B cell (primary cell): ENCODE data around the gene CHFR. TPM values are rescaled to one million over a fixed set of nuclear protein-coding genes. Genes with fewer than 3 reads are reported as not detected.
"Not testable (repeated sequence)": the region's sequence is repeated elsewhere in the genome, so short reads cannot be mapped to it uniquely, and the experiment has no call there.

Experiments used
- ATAC-seq: fragments of 200-7000 bp; cut with Tn5 transposase; one replicate; pipeline ENCODE4 v1.10.0; 2021; ENCODE audit warnings: low read depth, mild to moderate bottlenecking, moderate number of reproducible peaks, moderate library complexity
- CTCF ChIA-PET: fragments of 350-600 bp; sonication (Branson Sonifier 250); formaldehyde crosslinking; loops from one replicate; lab custom pipeline; 2021; ENCODE audit warnings: antibody characterized with exemption, inconsistent platforms; lab: Charles Lee
- POLR2A ChIA-PET: fragments of 350-600 bp; sonication (Branson Sonifier 250); formaldehyde crosslinking; loops from one replicate; lab custom pipeline; 2021; ENCODE audit warnings: antibody characterized with exemption; lab: Charles Lee
- DNase-seq: peaks from one replicate; pipeline ENCODE4 v3.0.0; 2013
- H2AFZ ChIP-seq: 2 replicates; pipeline ENCODE4 v1.6.1; 2012; ENCODE audit warnings: mild to moderate bottlenecking, low read depth, low read length; ENCODE audit not compliant: insufficient read depth, poor library complexity, severe bottlenecking
- H3K27ac ChIP-seq, 2 donors: 1 replicate in 1 of 2; 2 replicates in 1 of 2; pipeline ENCODE4 v1.5.1; 2012 to 2013; ENCODE audit warnings: low read length in 2 of 2, mild to moderate bottlenecking in 2 of 2, moderate library complexity in 1 of 2
- H3K27me3 ChIP-seq, 4 experiments: fragments of 200-600 bp in 1 of 4; sonication (generic) in 1 of 4; replicated peaks in 1 of 4; 1 replicate in 2 of 4; 2 replicates in 2 of 4; pipeline versions ENCODE4 v1.6.1 to v1.7.0; 2013 to 2016; ENCODE audit warnings: low read length in 3 of 4, mild to moderate bottlenecking in 2 of 4, mixed read lengths in 1 of 4, moderate library complexity in 1 of 4; ENCODE audit not compliant: insufficient read depth in 4 of 4, control insufficient read depth in 3 of 4; ENCODE audit errors: control extremely low read depth in 1 of 4
- H3K36me3 ChIP-seq, 2 experiments: replicated peaks in 1 of 2; 1 replicate in 1 of 2; 2 replicates in 1 of 2; pipeline versions ENCODE4 v1.6.1 to v1.7.1; 2013; ENCODE audit warnings: low read length in 1 of 2; ENCODE audit not compliant: insufficient read depth in 2 of 2, control insufficient read depth in 1 of 2; ENCODE audit errors: control extremely low read depth in 1 of 2, extremely low read depth in 1 of 2
- H3K4me1 ChIP-seq, 2 donors: fragments of 200-600 bp in 1 of 2; sonication (generic) in 1 of 2; 1 replicate in 1 of 2; 2 replicates in 1 of 2; pipeline versions ENCODE4 v1.5.1 to v1.6.1; 2013 to 2017; ENCODE audit warnings: low read length in 2 of 2; ENCODE audit not compliant: control insufficient read depth in 2 of 2, insufficient read depth in 2 of 2
- H3K4me2 ChIP-seq: replicated peaks from 2 replicates; pipeline ENCODE3; 2012; ENCODE audit warnings: mild to moderate bottlenecking, low read depth, low read length; ENCODE audit not compliant: poor library complexity, severe bottlenecking
- H3K4me3 ChIP-seq, 5 experiments: fragments of 200-600 bp in 1 of 5; sonication (generic) in 1 of 5; 1 replicate in 3 of 5; 2 replicates in 2 of 5; pipeline versions ENCODE4 v1.5.1 to v1.7.0; 2011 to 2016; ENCODE audit warnings: low read length in 4 of 5, mild to moderate bottlenecking in 4 of 5, low read depth in 2 of 5, control low read depth in 1 of 5, moderate library complexity in 1 of 5; ENCODE audit not compliant: insufficient read depth in 1 of 5; ENCODE audit errors: control extremely low read depth in 1 of 5, extremely low read depth in 1 of 5
- H3K79me2 ChIP-seq: fragments of 200-600 bp; sonication (generic); one replicate; pipeline ENCODE4 v1.6.0; 2016; ENCODE audit warnings: low read length; ENCODE audit not compliant: control insufficient read depth, insufficient read depth
- H3K9ac ChIP-seq: fragments of 200-600 bp; sonication (generic); 2 replicates; pipeline ENCODE4 v1.6.1; 2017; ENCODE audit warnings: mild to moderate bottlenecking, low read length, moderate library complexity
- H3K9me3 ChIP-seq, 3 donors: one replicate each; pipeline versions ENCODE4 v1.6.1 to v1.7.1; 2013; ENCODE audit warnings: low read length in 2 of 3; ENCODE audit not compliant: control insufficient read depth in 2 of 3, insufficient read depth in 1 of 3; ENCODE audit errors: control extremely low read depth in 1 of 3
- H4K20me1 ChIP-seq: 2 replicates; pipeline ENCODE4 v1.6.0; 2012; ENCODE audit warnings: mild to moderate bottlenecking, low read length; ENCODE audit not compliant: insufficient read depth, control insufficient read depth, poor library complexity, severe bottlenecking
- H3K27ac Mint-ChIP-seq: one replicate; pipeline ENCODE4 v1.8.0; 2021; ENCODE audit warnings: mixed read lengths
- H3K27me3 Mint-ChIP-seq: one replicate; pipeline ENCODE4 v1.8.0; 2021; ENCODE audit warnings: mixed read lengths
- H3K4me1 Mint-ChIP-seq: one replicate; pipeline ENCODE4 v1.8.0; 2021; ENCODE audit warnings: mixed read lengths
- H3K4me3 Mint-ChIP-seq: one replicate; pipeline ENCODE4 v1.8.0; 2021; ENCODE audit warnings: mixed read lengths
- H3K9me3 Mint-ChIP-seq: one replicate; pipeline ENCODE4 v1.8.0; 2022; ENCODE audit warnings: mixed read lengths; ENCODE audit not compliant: insufficient read depth
- EZH2 ChIP-seq: IDR thresholded peaks from 2 replicates; pipeline ENCODE4 v1.6.1; 2012; ENCODE audit warnings: borderline replicate concordance, low read depth, mild to moderate bottlenecking, moderate library complexity, low read length; ENCODE audit not compliant: insufficient read depth, poor library complexity, severe bottlenecking
- WGBS: methylation state at CpG from one replicate; pipeline ENCODE4 v1.1.5; 2013; ENCODE audit warnings: missing lambda C conversion rate; ENCODE audit not compliant: insufficient coverage; 5-methylcytosine and 5-hydroxymethylcytosine counted together
- intact Hi-C: fragments of 100-400 bp; cut with micrococcal nuclease; formaldehyde crosslinking; loops from one replicate; pipeline ENCODE4 v1.10.0; 2022
- polyA plus RNA-seq: library from polyadenylated mRNA; depleted of rRNA; stranded (reverse); fragments of >200 nt; gene quantifications from 2 replicates; pipeline ENCODE4 v1.2.3, GENCODE V29; 2012
- total RNA-seq, 2 donors: library from RNA; stranded (reverse); fragments of 120-200 nt in 1 of 2; gene quantifications; 1 replicate in 1 of 2; 2 replicates in 1 of 2; pipeline versions ENCODE4 v1.2.3 to v1.2.4, GENCODE V29; 2013 to 2022
- TF ChIP-seq, protein P1 (sequence below): fragments of 200-600 bp; IDR thresholded peaks from one replicate; pipeline ENCODE4 v1.8.0; 2022; ENCODE audit warnings: antibody characterized with exemption, mild to moderate bottlenecking

Gene CHFR
- total and polyA plus RNA-seq, 2 donors (not counting 1 experiment from before 2014, with no cell fraction given) = 83.8 to 92.5 TPM

DNA sequence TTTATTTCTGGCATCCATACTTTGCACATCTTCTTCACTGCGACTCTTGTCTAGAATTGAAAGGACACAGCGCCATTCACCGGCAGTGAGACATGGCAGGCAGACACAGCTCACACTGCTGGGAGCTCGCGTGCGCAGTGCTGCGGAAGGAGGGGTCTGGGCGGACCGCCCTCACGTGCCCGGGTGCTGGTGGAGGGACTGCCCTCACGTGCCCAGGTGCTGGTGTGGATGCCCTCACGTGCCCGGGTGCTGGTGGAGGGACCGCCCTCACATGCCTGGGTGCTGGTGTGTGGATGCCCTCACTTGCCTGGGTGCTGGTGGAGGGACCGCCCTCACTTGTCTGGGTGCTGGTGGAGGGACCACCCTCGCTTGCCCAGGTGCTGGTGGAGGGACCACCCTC lies 30.8 kb downstream of the CHFR start:
- Histone ChIP-seq H3K9me3 (no peaks in the 10 kb centered on the region), H3K79me2 (peaks cover 9% of the 10 kb centered on the region), H3K4me3 (no peak overlapping the region), H3K4me2 (no peak overlapping the region), H3K9ac (no peak overlapping the region), H3K36me3 (peaks cover 0 to 64% of the 10 kb centered on the region in 2 experiments), H3K4me1 (no peaks in the 10 kb centered on the region), H4K20me1 (no peaks in the 10 kb centered on the region), H2AFZ (no peak overlapping the region), H3K27ac (no peak overlapping the region), H3K27me3 (no peaks in the 10 kb centered on the region)
- POLR2A ChIA-PET = no interaction called here
- ATAC-seq = no peak
- Mint-ChIP-seq H3K27ac (no peak overlapping the region), H3K9me3 (no peaks in the 10 kb centered on the region), H3K4me1 (no peaks in the 10 kb centered on the region), H3K4me3 (no peak overlapping the region), H3K27me3 (no peaks in the 10 kb centered on the region)
- no peak for DNase-seq
- CTCF ChIA-PET = no interaction called here
- 99% methylated on average over 17 of the region's 17 CpGs for WGBS
- intact Hi-C loops = no loop called here
- no peak for TF ChIP-seq EZH2
- TF ChIP-seq, protein P1, sequence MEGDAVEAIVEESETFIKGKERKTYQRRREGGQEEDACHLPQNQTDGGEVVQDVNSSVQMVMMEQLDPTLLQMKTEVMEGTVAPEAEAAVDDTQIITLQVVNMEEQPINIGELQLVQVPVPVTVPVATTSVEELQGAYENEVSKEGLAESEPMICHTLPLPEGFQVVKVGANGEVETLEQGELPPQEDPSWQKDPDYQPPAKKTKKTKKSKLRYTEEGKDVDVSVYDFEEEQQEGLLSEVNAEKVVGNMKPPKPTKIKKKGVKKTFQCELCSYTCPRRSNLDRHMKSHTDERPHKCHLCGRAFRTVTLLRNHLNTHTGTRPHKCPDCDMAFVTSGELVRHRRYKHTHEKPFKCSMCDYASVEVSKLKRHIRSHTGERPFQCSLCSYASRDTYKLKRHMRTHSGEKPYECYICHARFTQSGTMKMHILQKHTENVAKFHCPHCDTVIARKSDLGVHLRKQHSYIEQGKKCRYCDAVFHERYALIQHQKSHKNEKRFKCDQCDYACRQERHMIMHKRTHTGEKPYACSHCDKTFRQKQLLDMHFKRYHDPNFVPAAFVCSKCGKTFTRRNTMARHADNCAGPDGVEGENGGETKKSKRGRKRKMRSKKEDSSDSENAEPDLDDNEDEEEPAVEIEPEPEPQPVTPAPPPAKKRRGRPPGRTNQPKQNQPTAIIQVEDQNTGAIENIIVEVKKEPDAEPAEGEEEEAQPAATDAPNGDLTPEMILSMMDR = no peak

DNA sequence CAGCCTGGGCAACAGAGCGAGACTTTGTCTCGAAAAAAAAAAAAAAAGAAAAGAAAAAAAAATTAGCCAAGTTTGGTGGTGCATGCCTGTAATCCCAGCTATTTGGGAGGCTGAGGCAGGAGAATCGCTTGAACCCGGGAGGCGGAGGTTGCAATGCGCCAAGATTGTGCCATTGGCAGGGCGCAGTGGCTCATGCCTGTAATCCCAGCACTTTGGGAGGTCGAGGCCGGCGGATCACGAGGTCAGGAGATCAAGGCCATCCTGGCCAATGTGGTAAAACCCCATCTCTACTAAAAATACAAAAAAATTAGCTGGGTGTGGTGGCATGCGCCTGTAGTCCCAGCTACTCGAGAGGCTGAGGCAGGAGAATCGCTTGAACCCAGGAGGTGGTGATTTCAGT lies 32.2 kb downstream of the CHFR start:
- peaks cover under 1 to 65% of the 10 kb centered on the region in 2 experiments for H3K36me3 ChIP-seq
- peaks cover 13% of the 10 kb centered on the region for H3K79me2 ChIP-seq
- H3K9me3 Mint-ChIP-seq, intact Hi-C loops, H4K20me1 ChIP-seq, H3K9me3 ChIP-seq, DNase-seq, CTCF ChIA-PET, H3K27ac ChIP-seq, H3K4me1 Mint-ChIP-seq, H3K9ac ChIP-seq, H3K4me1 ChIP-seq, H3K4me3 ChIP-seq, POLR2A ChIA-PET, H3K4me2 ChIP-seq, H3K4me3 Mint-ChIP-seq, H2AFZ ChIP-seq, H3K27me3 ChIP-seq, H3K27me3 Mint-ChIP-seq, ATAC-seq, H3K27ac Mint-ChIP-seq: not testable (repeated sequence)
- 89% methylated on average over 5 of the region's 14 CpGs for WGBS
